ENCODE measurements around the gene DNAH11. TPM values are rescaled to one million over a fixed set of nuclear protein-coding genes. Genes with fewer than 3 reads are reported as not detected.

Gene DNAH11
- total RNA-seq, 1 experiment from 2014 or later = 0.91 TPM

GRCh38 chr7:21642422-21642821 is 99.6 kb downstream of the DNAH11 start:
- no peaks in the 10 kb centered on the region for H3K9me3 Mint-ChIP-seq (ENCODE audit: unreplicated experiment)
- no peaks in the 10 kb centered on the region for H3K36me3 Mint-ChIP-seq (ENCODE audit: insufficient read depth, unreplicated experiment)
- no peak overlapping the region for H3K27ac Mint-ChIP-seq (ENCODE audit: low read depth, unreplicated experiment)
- CTCF ChIA-PET = interaction anchor here (0.6 kb wide), 1 partner anchor 8 kb away, joined by 3 read pairs; no protein-coding TSS in a partner anchor
- POLR2A ChIA-PET = interaction anchor here (0.5 kb wide), 1 partner anchor 786 kb away, joined by 3 read pairs; no protein-coding TSS in a partner anchor
- DNase-seq (ENCODE audit: unreplicated experiment) = no peak
- no peaks in the 10 kb centered on the region for H3K27me3 Mint-ChIP-seq (ENCODE audit: insufficient read depth, unreplicated experiment)
- peaks cover 10% of the 10 kb centered on the region for H3K4me1 Mint-ChIP-seq (ENCODE audit: insufficient read depth, unreplicated experiment)
- no peak overlapping the region for H3K4me3 Mint-ChIP-seq (ENCODE audit: unreplicated experiment)
- BruUV-seq (replicated peaks) = no TSS peak
- intact Hi-C loops (cut with micrococcal nuclease) = no loop called here
- TF ChIP-seq, protein P1, sequence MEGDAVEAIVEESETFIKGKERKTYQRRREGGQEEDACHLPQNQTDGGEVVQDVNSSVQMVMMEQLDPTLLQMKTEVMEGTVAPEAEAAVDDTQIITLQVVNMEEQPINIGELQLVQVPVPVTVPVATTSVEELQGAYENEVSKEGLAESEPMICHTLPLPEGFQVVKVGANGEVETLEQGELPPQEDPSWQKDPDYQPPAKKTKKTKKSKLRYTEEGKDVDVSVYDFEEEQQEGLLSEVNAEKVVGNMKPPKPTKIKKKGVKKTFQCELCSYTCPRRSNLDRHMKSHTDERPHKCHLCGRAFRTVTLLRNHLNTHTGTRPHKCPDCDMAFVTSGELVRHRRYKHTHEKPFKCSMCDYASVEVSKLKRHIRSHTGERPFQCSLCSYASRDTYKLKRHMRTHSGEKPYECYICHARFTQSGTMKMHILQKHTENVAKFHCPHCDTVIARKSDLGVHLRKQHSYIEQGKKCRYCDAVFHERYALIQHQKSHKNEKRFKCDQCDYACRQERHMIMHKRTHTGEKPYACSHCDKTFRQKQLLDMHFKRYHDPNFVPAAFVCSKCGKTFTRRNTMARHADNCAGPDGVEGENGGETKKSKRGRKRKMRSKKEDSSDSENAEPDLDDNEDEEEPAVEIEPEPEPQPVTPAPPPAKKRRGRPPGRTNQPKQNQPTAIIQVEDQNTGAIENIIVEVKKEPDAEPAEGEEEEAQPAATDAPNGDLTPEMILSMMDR (IDR thresholded peaks at IDR 0.05; ENCODE audit: unreplicated experiment) = no peak

GRCh38 chr7:21651697-21652096 is 108.9 kb downstream of the DNAH11 start:
- H3K27me3 Mint-ChIP-seq (ENCODE audit: insufficient read depth, unreplicated experiment) = no peaks in the 10 kb centered on the region
- H3K36me3 Mint-ChIP-seq (ENCODE audit: insufficient read depth, unreplicated experiment) = no peaks in the 10 kb centered on the region
- POLR2A ChIA-PET = interaction anchor here (0.9 kb wide), 1 partner anchor 11 kb away, joined by 3 read pairs; no protein-coding TSS in a partner anchor
- no TSS peak for BruUV-seq (replicated peaks)
- no peak overlapping the region for H3K27ac Mint-ChIP-seq (ENCODE audit: low read depth, unreplicated experiment)
- no peaks in the 10 kb centered on the region for H3K9me3 Mint-ChIP-seq (ENCODE audit: unreplicated experiment)
- intact Hi-C loops (cut with micrococcal nuclease) = no loop called here
- CTCF ChIA-PET = interaction anchor here (0.6 kb wide), 1 partner anchor 10 kb away, joined by 3 read pairs; no protein-coding TSS in a partner anchor
- no peak overlapping the region for H3K4me3 Mint-ChIP-seq (ENCODE audit: unreplicated experiment)
- TF ChIP-seq, protein P1 (IDR thresholded peaks at IDR 0.05; ENCODE audit: unreplicated experiment) = no peak
- no peak for DNase-seq (ENCODE audit: unreplicated experiment)
- no peaks in the 10 kb centered on the region for H3K4me1 Mint-ChIP-seq (ENCODE audit: insufficient read depth, unreplicated experiment)

- CTCF ChIA-PET = no interaction called here
- H3K27ac Mint-ChIP-seq (ENCODE audit: low read depth, unreplicated experiment) = no peak overlapping the region
- no peaks in the 10 kb centered on the region for H3K4me1 Mint-ChIP-seq (ENCODE audit: insufficient read depth, unreplicated experiment)
- TF ChIP-seq, protein P1 (IDR thresholded peaks at IDR 0.05; ENCODE audit: unreplicated experiment) = no peak
- BruUV-seq (replicated peaks) = no TSS peak
- intact Hi-C loops (cut with micrococcal nuclease) = no loop called here
- DNase-seq (ENCODE audit: unreplicated experiment) = no peak
- POLR2A ChIA-PET = interaction anchor here (0.6 kb wide), 1 partner anchor 1284 kb away, joined by 3 read pairs; no protein-coding TSS in a partner anchor
- no peaks in the 10 kb centered on the region for H3K27me3 Mint-ChIP-seq (ENCODE audit: insufficient read depth, unreplicated experiment)
- no peak overlapping the region for H3K4me3 Mint-ChIP-seq (ENCODE audit: unreplicated experiment)
- no peaks in the 10 kb centered on the region for H3K36me3 Mint-ChIP-seq (ENCODE audit: insufficient read depth, unreplicated experiment)
- no peaks in the 10 kb centered on the region for H3K9me3 Mint-ChIP-seq (ENCODE audit: unreplicated experiment)
These were observed 110.8 kb downstream of the DNAH11 start for GRCh38 chr7:21653623-21654022.

DNA sequence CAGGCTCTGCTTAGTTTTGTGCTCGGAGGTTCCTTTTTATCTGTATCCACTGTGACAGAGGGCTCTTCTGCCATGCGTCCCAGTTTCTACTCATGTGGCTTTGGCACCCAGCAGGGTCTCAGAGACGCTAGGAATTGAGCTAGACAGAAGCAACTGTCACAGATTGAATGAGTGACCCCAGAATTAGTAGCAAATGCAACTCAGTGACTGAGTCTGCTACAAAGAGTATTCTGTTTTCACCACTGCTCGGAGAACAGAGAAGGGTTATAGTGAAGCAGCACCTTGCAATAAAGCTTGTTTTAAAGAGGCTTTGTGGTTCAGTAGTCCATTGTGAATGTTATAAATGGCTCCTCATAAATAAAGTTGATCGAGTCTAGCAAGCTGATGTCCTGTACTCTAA is 113.2 kb downstream of the DNAH11 start:
- Mint-ChIP-seq H3K27me3 (ENCODE audit: insufficient read depth, unreplicated experiment) (no peaks in the 10 kb centered on the region), H3K4me1 (ENCODE audit: insufficient read depth, unreplicated experiment) (no peaks in the 10 kb centered on the region), H3K9me3 (ENCODE audit: unreplicated experiment) (peaks cover 5% of the 10 kb centered on the region), H3K4me3 (ENCODE audit: unreplicated experiment) (no peak overlapping the region), H3K36me3 (ENCODE audit: insufficient read depth, unreplicated experiment) (no peaks in the 10 kb centered on the region), H3K27ac (ENCODE audit: low read depth, unreplicated experiment) (no peak overlapping the region)
- intact Hi-C loops (cut with micrococcal nuclease) = no loop called here
- POLR2A ChIA-PET = interaction anchor here (0.5 to 0.6 kb wide), 2 partner anchors 15 to 69 kb away, joined by 3 read pairs; no protein-coding TSS in a partner anchor
- CTCF ChIA-PET = no interaction called here
- TF ChIP-seq, protein P1 (IDR thresholded peaks at IDR 0.05; ENCODE audit: unreplicated experiment) = no peak
- no peak for DNase-seq (ENCODE audit: unreplicated experiment)
- no TSS peak for BruUV-seq (replicated peaks)

All from MCF 10A (cell line).